ENCODE measurements around the gene PIGQ.

Gene PIGQ

GRCh38 chr16:569445-570254 is at the start of gene PIGQ:
Gene PIGQ, plus strand, starts transcription at chr16:569968. Its CDS starts 4,107 bp downstream, at chr16:574075.
- peak; percentile 79 for DNase-seq
- Histone ChIP-seq H3K36me3 (peaks cover 15% of the 10 kb centered on the region), H3K9me3 (ENCODE audit: severe bottlenecking) (no peaks in the 10 kb centered on the region), H3K27me3 (ENCODE audit: insufficient read depth, low read depth, severe bottlenecking) (no peaks in the 10 kb centered on the region), H3K4me3 (ENCODE audit: low read depth, low read length) (peak within 1 kb of the TSS; percentile 80), H3K27ac (peak within 1 kb of the TSS; percentile 89)
- TF ChIP-seq CTCF (IDR thresholded peaks at IDR 0.05; ENCODE audit: low read depth, low read length): no peak

GRCh38 chr16:520847-521246 is 48.9 kb upstream of the PIGQ start:
- Histone ChIP-seq H3K9me3 (ENCODE audit: severe bottlenecking) (no peaks in the 10 kb centered on the region), H3K27ac (no peak overlapping the region), H3K36me3 (peaks cover 32% of the 10 kb centered on the region), H3K4me3 (ENCODE audit: low read depth, low read length) (no peak overlapping the region), H3K27me3 (ENCODE audit: insufficient read depth, low read depth, severe bottlenecking) (no peaks in the 10 kb centered on the region)
- TF ChIP-seq CTCF (IDR thresholded peaks at IDR 0.05; ENCODE audit: low read depth, low read length): no peak
- no peak for DNase-seq

- H3K27me3 ChIP-seq (ENCODE audit: insufficient read depth, low read depth, severe bottlenecking): no peaks in the 10 kb centered on the region
- no peaks in the 10 kb centered on the region for H3K9me3 ChIP-seq (ENCODE audit: severe bottlenecking)
- peaks cover 27% of the 10 kb centered on the region for H3K36me3 ChIP-seq
- no peak for DNase-seq
- no peak overlapping the region for H3K4me3 ChIP-seq (ENCODE audit: low read depth, low read length)
- no peak for TF ChIP-seq CTCF (IDR thresholded peaks at IDR 0.05; ENCODE audit: low read depth, low read length)
- no peak overlapping the region for H3K27ac ChIP-seq
Observed at GRCh38 chr16:521381-522210, 48.2 kb upstream of the PIGQ start.

GRCh38 chr16:522320-523096 is 47.3 kb upstream of the PIGQ start:
- H3K36me3 ChIP-seq: peaks cover 27% of the 10 kb centered on the region

More at GRCh38 chr16:522320-523096, 47.3 kb upstream of the PIGQ start:
- Histone ChIP-seq H3K27ac (no peak overlapping the region; the same call in 1 of the 2 replicates), H3K27me3 (ENCODE audit: insufficient read depth, low read depth, severe bottlenecking) (no peaks in the 10 kb centered on the region), H3K4me3 (ENCODE audit: low read depth, low read length) (no peak overlapping the region), H3K9me3 (ENCODE audit: severe bottlenecking) (no peaks in the 10 kb centered on the region)
- no peak for TF ChIP-seq CTCF (IDR thresholded peaks at IDR 0.05; ENCODE audit: low read depth, low read length)
- no peak for DNase-seq
